GM20431 (cell line): ENCODE measurements around the gene ADARB1.

Experiments used
- in situ Hi-C: fragments of 300-500 bp; cut with MseI, MboI; formaldehyde crosslinking; loops from one replicate; pipeline ENCODE4 v1.15.0; 2020; ENCODE audit warnings: low sequenced_read_pairs; ENCODE audit not compliant: unreplicated experiment

The ADARB1 gene

DNA sequence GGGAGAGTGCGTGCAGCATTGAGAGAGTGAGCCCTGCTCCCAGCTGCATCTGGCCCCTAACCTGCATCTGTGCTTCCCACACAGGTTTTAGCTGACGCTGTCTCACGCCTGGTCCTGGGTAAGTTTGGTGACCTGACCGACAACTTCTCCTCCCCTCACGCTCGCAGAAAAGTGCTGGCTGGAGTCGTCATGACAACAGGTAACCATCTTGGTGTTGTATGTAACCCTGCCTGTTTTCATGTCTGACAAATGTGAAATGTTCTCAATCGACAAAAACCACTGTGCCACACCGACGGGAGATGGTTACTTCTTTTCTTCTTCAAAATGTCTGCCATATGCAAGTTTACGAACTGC lies 105.8 kb downstream of the ADARB1 start:
- in situ Hi-C loops = no loop called here

GRCh38 chr21:45182958-45183357 lies 108.6 kb downstream of the ADARB1 start:
- in situ Hi-C loops = no loop called here

DNA sequence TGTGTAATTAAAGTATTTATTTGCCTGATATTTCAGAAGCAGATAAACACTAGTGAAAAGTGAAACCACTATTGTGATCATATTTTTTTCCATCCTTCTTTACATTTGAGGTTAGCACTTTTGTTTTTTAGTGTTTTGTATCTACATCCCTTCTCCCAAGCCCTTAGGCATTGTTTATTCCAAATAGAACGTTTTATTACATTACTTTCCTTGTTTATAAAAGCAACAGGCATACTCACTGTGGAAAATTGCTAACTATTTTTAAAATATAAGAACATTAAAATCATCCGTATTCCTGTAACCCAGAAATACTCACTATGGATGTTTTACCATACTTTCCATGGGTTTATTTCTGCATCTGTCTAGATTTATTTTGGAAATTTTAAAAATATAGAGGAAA lies 109.5 kb downstream of the ADARB1 start:
- in situ Hi-C loops = no loop called here

GRCh38 chr21:45184869-45185268 lies 110.5 kb downstream of the ADARB1 start:
- in situ Hi-C loops = no loop called here

DNA sequence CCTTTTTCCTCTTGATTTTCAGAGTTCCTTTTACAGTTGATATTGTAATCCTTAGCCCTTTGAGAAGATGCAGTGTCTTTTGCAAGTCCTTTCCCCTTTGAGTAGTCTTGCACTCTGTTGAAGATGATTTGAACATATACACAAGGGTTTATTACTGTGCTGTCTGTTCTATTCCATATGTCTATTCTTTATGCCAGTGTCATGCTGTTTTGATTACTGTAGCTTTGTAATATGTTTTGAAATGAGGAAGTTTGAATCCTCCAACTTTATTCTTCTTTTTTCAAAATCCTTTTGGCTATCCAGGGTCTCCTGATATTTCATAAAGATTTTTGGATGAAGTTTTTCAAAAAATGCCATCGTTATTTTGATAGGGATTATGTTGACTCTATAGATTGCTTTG lies 112.3 kb downstream of the ADARB1 start:
- in situ Hi-C loops = no loop called here

- in situ Hi-C loops = no loop called here
Measured at GRCh38 chr21:45187646-45188045, 113.3 kb downstream of the ADARB1 start.

GRCh38 chr21:45190013-45190412 lies 115.6 kb downstream of the ADARB1 start:
- in situ Hi-C loops = no loop called here

DNA sequence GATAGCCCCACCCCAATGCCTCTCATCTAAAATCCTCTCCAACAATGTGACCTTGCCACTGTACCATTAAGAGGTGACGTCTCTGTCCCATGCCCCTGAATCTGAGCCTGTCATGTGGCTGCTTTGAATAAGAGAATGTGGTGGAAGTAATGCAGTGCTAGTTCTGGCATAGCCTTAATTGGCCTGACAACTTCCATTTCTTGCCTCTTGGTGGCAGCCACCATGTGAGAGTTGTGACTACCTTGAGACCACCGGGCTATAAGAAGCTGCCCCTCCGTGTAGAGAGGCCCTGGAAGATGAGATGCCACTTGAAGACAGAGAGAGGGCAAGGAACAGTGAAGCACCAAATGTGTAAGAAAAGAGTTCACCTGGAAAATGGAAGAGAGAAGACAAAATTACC lies 118.0 kb downstream of the ADARB1 start:
- in situ Hi-C loops = no loop called here

DNA sequence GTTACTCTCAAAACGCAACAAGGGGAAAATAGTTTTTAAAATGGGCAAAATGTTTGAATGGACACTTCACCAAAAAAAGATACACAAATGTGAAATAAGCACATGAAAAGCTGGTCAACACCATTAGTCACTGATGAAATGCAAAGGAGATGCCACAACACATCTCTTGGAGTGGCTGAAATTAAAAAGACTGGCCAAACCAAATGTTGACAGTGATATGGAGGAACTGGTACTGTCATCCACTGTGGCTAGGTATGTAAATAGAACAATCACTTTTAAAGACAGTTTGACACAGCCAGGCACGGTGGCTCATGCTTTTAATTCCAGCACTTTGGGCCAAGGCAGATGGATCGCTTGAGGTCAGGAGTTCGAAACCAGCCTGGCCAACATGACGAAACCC lies 122.2 kb downstream of the ADARB1 start:
- in situ Hi-C loops = no loop called here

DNA sequence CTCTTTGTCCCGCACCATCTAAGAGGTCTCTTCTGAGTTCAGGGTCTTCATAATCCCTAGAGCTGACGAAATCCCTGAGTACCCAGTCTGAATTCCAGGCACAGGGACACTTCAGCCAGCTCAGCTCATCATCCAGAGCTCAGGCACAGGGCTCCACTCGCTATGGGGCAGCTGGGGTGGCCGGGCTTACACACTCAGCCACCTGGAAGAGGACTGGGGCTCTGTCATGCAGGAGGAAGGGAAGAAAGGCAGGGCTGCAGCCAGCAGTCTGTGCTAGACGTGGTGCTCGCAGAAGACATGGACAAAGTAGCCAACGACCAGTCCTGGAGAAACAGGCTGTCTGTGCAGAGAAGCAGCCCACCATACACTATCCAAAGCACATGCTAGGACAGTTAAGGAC lies 124.8 kb downstream of the ADARB1 start:
- in situ Hi-C loops = no loop called here

- in situ Hi-C loops = no loop called here
Measured at GRCh38 chr21:45200031-45200430, 125.7 kb downstream of the ADARB1 start.

- in situ Hi-C loops = no loop called here
Measured at GRCh38 chr21:45200581-45201296, 126.4 kb downstream of the ADARB1 start.

GRCh38 chr21:45202344-45202743 lies 128.0 kb downstream of the ADARB1 start:
- in situ Hi-C loops = no loop called here

GRCh38 chr21:45202889-45203288 lies 128.5 kb downstream of the ADARB1 start:
- in situ Hi-C loops = no loop called here

- in situ Hi-C loops = no loop called here
Measured at GRCh38 chr21:45203983-45204382, 129.6 kb downstream of the ADARB1 start.

DNA sequence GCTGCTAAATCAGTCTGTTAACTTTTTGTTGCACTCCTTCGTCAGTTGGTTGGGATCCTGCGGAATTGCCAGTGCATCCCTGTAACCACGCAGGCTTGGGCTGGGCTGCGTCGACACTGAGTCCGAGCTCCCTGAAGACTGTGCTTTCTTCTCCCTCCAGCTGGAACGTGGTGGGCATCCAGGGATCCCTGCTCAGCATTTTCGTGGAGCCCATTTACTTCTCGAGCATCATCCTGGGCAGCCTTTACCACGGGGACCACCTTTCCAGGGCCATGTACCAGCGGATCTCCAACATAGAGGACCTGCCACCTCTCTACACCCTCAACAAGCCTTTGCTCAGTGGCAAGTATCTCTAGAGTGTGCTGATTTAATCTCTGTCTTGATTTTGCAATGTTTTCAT lies 130.0 kb downstream of the ADARB1 start:
- in situ Hi-C loops = no loop called here

- in situ Hi-C loops = no loop called here
Measured at GRCh38 chr21:45207839-45208626, 133.7 kb downstream of the ADARB1 start.

DNA sequence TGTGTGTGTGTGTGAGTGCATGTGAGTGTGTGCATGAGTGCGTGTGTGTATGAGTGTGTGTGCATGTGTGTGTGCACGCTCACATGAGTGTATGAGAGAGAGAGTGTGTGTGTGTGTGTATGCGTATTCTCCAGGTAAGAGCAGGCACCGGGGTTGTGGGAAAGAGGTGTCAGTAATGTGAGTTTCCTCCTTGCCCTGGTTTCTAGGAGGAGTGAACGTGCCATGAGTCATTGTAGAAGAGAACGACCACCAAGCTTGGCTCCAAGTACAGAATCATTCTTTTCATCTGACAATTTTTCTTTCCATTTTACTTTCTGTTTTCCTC lies 134.2 kb downstream of the ADARB1 start:
- in situ Hi-C loops = no loop called here

GRCh38 chr21:45209046-45209445 lies 134.7 kb downstream of the ADARB1 start:
- in situ Hi-C loops = no loop called here

GRCh38 chr21:45209685-45210284 lies 135.4 kb downstream of the ADARB1 start:
- in situ Hi-C loops = no loop called here

GRCh38 chr21:45210461-45210983 lies 136.1 kb downstream of the ADARB1 start:
- in situ Hi-C loops = no loop called here
